ENCODE measurements around the gene CACNA1C.
"Not testable (repeated sequence)": the region's sequence is repeated elsewhere in the genome, so short reads cannot be mapped to it uniquely, and the experiment has no call there.

CACNA1C gene

DNA sequence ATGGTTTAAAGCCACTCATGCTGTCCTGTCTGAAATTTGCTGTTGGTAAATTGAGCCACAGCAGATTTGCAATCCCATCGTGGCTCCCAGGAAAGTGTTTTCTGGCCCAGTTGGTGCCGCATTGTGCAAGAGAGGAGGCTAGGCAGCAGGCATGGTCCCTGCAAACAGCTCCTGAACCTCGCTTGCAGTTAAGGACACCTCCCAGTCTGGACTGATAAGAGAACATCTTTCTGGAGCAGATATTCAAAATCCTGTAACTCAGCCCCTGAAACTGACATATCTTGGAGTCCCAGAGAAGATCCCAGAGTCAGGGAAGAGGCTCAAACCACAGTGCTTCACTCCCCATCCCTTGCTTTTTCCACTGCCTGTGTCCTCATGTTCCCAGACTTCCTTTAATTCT lies 413.4 kb downstream of the CACNA1C start:
- no peak for DNase-seq

- no peak for DNase-seq
These were observed 414.8 kb downstream of the CACNA1C start for GRCh38 chr12:2467447-2468195.

- no peak for DNase-seq
These were observed 423.2 kb downstream of the CACNA1C start for GRCh38 chr12:2475984-2476383.

DNA sequence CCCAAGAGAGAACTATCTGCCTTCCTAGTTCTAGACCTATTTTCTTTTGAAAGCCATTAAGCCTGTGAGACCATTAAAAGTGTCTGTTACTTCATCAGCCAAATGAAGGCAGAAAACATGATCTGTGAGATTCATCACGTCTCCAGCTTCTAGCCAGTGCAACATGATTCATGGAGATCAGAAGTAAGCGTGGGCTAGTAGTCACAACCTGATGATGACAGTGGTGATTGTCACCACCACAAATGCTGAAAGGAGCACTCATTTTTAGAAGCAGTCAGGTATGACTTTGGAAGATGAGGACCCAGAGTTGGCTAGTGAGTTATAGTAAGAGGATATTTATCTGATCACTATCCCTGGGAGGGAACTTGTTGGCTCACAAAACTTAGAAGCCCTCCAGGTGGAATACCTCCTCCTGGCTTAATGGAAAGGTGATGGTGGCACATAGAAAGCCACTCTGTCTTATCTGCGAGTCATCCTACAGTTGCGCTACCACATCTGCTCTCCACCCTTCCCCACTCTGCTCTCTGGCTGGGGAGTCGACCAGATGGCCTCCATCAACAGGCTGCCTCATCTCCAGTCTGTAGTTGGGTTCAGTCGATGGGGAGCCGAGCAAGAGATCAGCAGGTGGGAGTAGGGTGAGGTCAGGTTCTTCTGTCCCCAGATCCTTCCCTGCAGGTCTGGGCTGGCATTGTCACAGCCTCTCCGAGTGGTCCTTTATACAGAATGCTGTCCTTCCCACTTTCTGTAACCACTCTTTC lies 424.4 kb downstream of the CACNA1C start:
- DNase-seq: no peak

DNA sequence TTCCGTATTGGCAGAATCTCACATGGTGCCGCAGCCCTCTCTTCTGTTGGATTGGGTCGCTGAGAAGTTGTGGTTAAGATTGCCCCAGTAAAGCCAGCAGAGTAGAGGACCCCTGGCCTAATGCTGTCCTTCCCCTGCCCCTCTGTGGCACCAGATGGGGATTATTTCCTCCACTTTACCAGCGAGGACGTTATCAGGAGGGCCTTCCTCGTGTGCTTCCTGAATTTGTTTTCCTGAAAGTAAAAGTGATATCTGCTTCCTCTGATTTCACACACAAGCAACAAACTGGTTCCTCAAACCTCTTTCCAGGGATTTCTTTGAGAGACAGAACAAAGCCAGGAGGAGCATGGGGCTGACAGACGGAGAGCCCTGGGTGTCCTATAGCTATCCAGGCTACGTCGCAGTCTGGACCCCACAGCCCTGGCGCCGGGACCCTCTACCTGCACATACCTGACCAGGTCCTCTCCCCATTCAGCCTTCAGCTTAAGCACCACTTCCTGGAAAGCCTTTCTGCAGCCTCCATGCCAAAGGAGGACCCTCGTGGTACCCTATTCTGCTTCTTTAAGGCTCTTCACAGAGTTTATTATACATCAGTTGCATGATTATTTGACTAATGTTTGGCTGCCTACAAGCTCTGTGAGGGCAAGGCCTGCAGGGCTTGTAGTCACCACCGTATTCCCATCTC lies 427.2 kb downstream of the CACNA1C start:
- no peak for DNase-seq

DNA sequence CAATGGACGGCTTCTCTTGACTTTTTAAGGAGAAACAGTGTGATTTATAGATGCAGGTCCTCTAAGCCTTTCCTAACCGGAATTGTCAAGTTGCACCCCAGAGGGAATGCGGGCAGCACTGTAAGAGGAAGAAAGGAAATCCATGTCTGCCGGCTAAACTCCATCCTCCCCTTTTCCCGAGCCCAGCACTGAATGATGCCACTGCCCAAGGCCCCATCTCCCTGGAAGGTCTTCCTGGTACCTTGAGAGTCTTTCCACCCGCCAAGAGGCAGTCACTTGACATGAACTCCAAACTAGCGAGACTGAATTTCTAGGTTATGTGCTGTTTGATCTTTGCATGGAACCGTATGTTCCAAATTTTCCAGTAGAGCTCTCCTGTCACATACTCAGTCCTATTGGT lies 428.6 kb downstream of the CACNA1C start:
- no peak for DNase-seq

DNA sequence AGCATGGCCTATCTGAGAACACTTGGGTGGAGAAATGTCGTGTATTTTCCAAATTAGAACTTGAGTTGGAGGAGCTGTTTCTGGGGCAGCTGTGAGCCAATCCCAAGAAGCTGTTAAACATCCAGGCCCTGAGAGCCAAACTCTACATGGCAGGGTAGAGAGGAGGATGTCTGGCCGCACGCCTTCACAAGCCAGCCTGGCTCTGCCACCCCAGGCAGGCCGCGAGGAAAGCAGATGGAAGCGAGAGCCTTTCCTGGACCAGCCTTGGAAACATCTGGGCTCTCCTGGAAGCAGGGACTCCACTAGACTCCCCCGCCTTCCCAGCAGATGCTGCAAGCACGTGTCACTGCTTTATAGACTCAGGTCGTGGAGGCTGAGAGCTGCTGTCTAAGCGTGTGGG lies 429.2 kb downstream of the CACNA1C start:
- no peak for DNase-seq

GRCh38 chr12:2482938-2483660 lies 430.3 kb downstream of the CACNA1C start:
- DNase-seq: no peak

GRCh38 chr12:2483713-2484112 lies 430.9 kb downstream of the CACNA1C start:
- DNase-seq: no peak

DNA sequence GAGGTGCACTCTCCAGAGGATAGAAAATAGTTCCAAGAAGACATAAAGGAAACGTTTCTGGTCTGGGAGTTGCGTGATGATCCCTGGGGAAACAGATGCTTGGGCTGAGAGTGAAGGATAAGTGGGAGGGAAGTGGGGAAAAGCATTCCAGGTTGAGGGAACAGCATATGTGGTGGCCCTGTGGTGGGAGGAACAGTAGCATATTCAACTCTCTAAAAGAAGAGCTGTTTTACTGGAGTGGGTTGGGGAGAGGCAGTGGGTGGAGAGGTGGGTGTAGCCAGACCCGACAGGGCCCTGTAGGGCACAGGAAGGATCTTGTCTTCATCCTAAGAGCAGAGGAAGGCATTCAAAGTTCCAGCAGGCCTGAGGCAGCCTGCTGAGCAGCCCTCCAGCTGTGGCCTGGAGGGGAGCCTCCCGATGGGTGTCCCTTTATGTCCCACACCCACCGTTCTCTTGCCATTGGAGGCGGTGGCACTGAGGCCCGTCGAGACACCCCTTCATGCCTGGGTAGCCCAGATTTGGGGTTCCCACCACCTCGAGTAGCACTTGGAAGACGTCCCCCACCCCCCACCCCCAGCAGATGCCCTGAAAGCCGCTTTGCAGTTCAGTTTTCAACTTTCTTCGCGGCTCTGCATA lies 431.5 kb downstream of the CACNA1C start:
- DNase-seq: no peak

DNA sequence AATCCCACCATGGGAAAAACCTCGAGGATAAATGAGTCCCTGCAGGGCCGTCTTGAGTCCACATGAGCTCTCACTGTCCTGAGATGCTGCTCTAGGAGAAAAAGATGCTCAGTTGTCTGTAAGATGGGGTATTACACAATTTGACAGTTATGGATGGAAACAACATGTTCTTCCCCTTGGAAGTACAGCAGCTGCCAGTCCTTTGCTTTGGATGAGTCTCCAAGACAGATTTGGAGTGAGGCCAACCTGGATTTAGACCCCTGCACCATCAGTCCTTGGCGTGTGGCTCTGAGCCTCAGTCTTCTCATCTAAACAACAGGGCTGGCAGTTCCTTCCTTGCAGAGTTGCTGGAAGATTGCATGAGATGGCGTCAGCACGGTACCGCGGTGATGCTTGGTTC lies 432.9 kb downstream of the CACNA1C start:
- no peak for DNase-seq

DNA sequence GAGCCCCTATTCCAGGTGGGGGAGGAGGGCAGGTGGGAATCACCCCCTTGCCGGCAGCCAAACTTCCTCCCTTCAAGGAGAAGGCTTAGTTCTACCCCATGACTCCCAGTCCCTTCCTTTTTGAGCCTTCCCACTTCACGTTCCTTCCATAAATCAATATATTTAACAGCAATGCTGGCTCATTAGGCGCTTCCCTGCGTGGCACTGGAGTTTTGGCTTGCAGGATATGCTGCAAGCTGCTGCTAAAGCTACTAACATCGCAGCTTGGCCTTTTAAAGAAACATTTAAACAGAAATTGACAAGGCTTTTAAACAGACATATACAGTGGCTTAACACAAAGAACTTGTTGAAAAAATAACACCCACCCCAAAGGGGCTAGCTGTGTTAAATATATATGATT lies 434.0 kb downstream of the CACNA1C start:
- no peak for DNase-seq

DNA sequence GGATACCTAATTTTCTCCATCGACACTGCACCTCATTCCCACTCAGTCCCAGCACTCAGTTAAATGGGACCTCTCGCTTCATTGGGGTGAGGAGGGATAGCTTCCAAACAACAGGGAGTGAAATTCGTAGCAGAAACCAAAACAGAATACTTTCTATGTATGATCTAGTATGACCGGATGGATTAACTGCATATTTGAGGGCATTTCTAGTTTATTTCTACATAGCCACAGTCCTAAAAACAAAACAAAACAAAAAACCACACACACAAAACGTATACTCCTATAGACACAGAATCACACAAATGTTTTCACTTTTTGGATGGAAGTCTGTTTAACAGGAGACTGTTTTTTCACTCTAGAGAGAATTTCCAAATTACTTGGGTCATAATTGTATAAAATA lies 434.5 kb downstream of the CACNA1C start:
- no peak for DNase-seq

DNA sequence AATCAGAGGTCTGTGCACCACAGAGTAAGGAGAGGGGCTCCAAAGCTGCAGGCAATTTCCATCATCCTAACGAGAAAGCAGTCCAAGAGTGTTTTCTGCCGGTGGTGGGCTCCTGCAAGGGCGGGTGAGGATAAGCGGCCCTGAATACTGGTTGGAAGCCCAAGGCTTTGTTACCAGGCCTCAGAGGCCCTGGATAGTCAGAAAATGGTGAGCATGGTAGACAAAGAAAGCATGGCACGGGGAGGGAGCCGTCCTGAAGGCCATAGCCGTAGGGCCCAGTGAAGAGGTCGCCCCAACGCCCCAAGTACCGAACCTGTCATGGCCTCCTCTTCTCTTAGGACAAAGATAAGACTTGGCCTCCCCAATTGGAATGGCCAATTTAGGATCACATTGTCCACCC lies 435.3 kb downstream of the CACNA1C start:
- DNase-seq: no peak

DNA sequence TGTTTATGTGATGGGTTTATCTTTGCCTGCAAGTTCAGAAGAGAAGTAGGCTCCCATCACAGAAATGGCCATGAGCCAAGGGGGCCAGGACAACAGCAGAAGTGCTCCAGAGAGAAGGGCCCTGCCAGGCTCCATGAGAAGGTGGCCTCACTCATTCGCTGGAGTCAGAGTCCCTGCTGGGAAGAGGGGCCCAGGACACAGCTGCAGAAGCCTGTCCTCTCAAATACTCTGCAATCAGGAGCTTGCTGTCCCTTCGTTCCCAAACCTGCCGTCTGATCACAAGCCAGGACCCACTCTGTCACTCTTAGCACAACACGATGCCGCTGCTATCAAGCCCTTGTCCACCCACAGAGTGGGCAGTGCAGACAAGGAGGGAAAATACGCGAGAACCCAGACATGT lies 435.8 kb downstream of the CACNA1C start:
- no peak for DNase-seq

- DNase-seq: no peak
These were observed 436.5 kb downstream of the CACNA1C start for GRCh38 chr12:2489275-2489674.

- DNase-seq: no peak
These were observed 438.0 kb downstream of the CACNA1C start for GRCh38 chr12:2490831-2491230.

DNA sequence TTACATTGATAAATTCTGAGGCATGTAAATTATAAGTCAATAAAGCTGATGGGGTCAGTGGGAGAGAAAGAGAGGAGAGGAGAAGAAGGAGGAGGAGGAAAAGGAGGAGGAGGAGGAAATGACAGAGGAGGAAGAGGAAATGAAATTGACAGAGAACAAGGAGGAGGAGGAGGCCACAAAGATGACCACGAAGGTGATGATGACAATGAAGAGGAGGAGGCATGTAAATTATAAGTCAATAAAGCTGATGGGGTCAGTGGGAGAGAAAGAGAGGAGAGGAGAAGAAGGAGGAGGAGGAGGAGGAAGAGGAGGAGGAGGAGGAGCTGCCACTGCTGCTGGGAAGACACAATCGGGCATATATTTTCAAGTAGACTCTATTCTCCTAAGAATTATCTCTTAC lies 438.6 kb downstream of the CACNA1C start:
- DNase-seq: not testable (repeated sequence)

DNA sequence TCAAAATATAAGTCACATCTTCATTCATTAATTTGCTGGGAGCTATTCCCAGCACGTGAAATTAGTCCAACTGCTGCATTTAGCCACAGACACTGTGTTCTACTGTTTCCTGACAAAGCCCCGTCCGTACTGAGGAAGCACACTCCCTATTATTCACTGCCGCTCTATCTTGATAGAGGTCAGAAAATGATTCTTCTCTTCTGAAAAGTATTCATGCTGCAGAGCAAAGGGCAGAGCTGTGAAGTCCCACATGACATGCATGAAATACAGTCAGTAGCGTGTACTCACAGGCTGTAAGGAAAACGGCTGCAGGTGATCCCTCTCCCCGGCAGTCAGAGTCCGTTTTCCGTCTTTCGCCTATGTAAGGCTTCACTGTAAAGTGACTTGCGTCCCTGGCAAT lies 439.4 kb downstream of the CACNA1C start:
- DNase-seq: no peak

DNA sequence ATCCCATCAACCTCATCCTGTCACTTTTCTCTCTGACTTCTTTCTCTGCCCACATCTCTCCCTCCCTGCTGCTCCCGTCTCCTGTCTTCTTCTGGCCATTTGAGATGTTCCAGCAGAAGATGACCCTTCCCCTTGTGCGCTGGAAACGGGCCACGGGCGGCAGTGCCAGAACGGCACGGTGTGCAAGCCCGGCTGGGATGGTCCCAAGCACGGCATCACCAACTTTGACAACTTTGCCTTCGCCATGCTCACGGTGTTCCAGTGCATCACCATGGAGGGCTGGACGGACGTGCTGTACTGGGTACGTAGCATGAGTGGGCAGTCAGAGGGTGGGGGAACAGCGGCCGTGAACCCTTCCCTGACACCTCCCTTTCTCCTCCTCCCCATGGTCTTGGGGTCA lies 440.3 kb downstream of the CACNA1C start:
- no peak for DNase-seq

GRCh38 chr12:2494486-2495192 lies 441.9 kb downstream of the CACNA1C start:
- DNase-seq: no peak

All from activated CD8-positive, alpha-beta memory T cell treated with anti-CD3 and anti-CD28 coated beads, Interleukin-2, amount 50 U/mL, for 48 hours (primary cell).